Measurements from ENCODE around the gene LIPT1. TPM values are rescaled to one million over a fixed set of nuclear protein-coding genes. Genes with fewer than 3 reads are reported as not detected.
A peak's percentile ranks its signal among the peaks of the same experiment; 100 is the strongest.

Gene LIPT1
- total RNA-seq, 1 experiment from 2014 or later: 10.4 TPM

GRCh38 chr2:99181624-99182000, 26.8 kb downstream of the LIPT1 start:
- BruUV-seq (replicated peaks): no TSS peak
- no peak for DNase-seq
- Mint-ChIP-seq H3K27ac (ENCODE audit: unreplicated experiment) (peak overlapping the region; percentile 88), H3K4me3 (ENCODE audit: low read depth, unreplicated experiment) (peak overlapping the region; percentile 89), H3K9me3 (ENCODE audit: low read depth, unreplicated experiment) (no peaks in the 10 kb centered on the region), H3K36me3 (ENCODE audit: insufficient read depth, unreplicated experiment) (peaks cover 31% of the 10 kb centered on the region), H3K4me1 (ENCODE audit: low read depth, unreplicated experiment) (peaks cover 44% of the 10 kb centered on the region), H3K27me3 (ENCODE audit: unreplicated experiment) (no peaks in the 10 kb centered on the region)
- CTCF ChIA-PET: interaction anchor here (1.0 kb wide), 1 partner anchor 40 kb away, joined by 3 read pairs; the partner anchor contains the start of gene C2orf15
- intact Hi-C loops (cut with micrococcal nuclease; ENCODE audit: unreplicated experiment): loop anchor here (2.0 to 5.0 kb wide), 2 partner anchors 155 to 306 kb away; partner anchors contain the start of genes EIF5B and TXNDC9
- no peak for TF ChIP-seq CTCF (IDR thresholded peaks at IDR 0.05; ENCODE audit: unreplicated experiment)

DNA sequence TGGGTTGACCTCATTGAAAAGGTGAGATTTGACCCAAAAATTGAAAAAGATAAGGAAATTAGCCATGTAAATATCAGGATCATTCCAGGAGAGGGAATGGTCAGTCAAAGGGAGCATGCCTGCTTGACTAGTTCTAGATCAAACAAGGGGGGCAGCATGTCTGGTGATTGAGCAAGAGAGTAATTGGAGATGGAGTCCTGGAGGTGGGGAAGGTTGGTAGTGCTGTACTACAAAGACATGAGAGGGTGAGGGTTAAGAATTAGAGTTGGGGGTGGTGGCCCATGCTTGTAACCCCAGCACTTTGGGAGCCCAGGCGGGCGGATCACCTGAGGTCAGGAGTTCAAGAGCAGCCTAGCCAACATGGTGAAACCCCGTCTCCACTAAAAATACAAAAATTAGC, 28.3 kb downstream of the LIPT1 start:
- no peak for TF ChIP-seq CTCF (IDR thresholded peaks at IDR 0.05; ENCODE audit: unreplicated experiment)
- Mint-ChIP-seq H3K4me3 (ENCODE audit: low read depth, unreplicated experiment) (peak overlapping the region; percentile 89), H3K27me3 (ENCODE audit: unreplicated experiment) (no peaks in the 10 kb centered on the region), H3K27ac (ENCODE audit: unreplicated experiment) (peak overlapping the region; percentile 38), H3K36me3 (ENCODE audit: insufficient read depth, unreplicated experiment) (peaks cover 31% of the 10 kb centered on the region), H3K9me3 (ENCODE audit: low read depth, unreplicated experiment) (no peaks in the 10 kb centered on the region), H3K4me1 (ENCODE audit: low read depth, unreplicated experiment) (peaks cover 32% of the 10 kb centered on the region)
- intact Hi-C loops (cut with micrococcal nuclease; ENCODE audit: unreplicated experiment): loop anchor here (5.0 kb wide), 1 partner anchor 304 kb away; no protein-coding TSS in a partner anchor
- BruUV-seq (replicated peaks): no TSS peak
- DNase-seq: peak; percentile 57
- CTCF ChIA-PET: interaction anchor here (0.6 kb wide), 1 partner anchor 1216 kb away, joined by 4 read pairs; no protein-coding TSS in a partner anchor

DNA sequence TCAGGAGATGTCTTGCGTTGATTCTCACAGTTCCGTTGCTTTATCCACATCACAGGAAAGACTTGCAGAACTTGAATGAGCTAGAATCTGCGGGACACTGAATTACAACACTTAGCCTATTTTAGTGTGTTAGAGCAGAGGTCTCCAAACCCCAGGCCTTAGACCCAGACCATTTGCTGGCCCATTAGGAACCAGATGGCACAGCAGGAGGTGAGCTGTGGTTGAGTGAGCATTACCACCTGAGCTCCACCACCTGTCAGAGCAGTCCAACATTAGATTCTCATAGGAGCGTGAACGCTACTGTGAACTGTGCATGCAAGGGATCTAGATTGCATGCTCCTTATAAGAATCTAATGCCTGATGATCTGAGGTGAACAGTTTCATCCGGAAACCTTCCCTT, 30.0 kb downstream of the LIPT1 start:
- no peak for TF ChIP-seq CTCF (IDR thresholded peaks at IDR 0.05; ENCODE audit: unreplicated experiment)
- H3K9me3 Mint-ChIP-seq (ENCODE audit: low read depth, unreplicated experiment): no peaks in the 10 kb centered on the region
- no TSS peak for BruUV-seq (replicated peaks)
- H3K27me3 Mint-ChIP-seq (ENCODE audit: unreplicated experiment): no peaks in the 10 kb centered on the region
- H3K27ac Mint-ChIP-seq (ENCODE audit: unreplicated experiment): no peak overlapping the region
- intact Hi-C loops (cut with micrococcal nuclease; ENCODE audit: unreplicated experiment): loop anchor here (5.0 kb wide), 1 partner anchor 302 kb away; no protein-coding TSS in a partner anchor
- CTCF ChIA-PET: no interaction called here
- no peak for DNase-seq
- peaks cover 19% of the 10 kb centered on the region for H3K4me1 Mint-ChIP-seq (ENCODE audit: low read depth, unreplicated experiment)
- peaks cover 37% of the 10 kb centered on the region for H3K36me3 Mint-ChIP-seq (ENCODE audit: insufficient read depth, unreplicated experiment)
- H3K4me3 Mint-ChIP-seq (ENCODE audit: low read depth, unreplicated experiment): no peak overlapping the region

DNA sequence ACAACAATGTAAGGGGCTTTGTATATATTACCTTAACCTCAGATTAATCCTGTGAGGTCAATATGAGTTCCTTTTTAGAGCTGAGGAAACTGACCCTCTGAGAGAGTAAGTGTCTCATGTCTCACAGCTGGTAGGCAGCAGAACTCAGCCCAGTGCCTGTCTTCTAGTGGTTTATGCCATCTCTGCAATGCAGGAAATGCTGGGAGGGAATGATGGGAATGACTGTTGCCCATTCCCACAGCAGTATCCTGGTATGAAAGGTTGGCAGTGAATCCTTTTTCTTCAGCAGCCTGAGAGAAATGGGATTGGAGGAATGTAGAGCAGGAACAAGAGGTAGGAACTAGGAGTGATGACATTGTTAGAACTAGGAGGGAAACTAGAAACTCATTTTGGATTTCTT, 32.2 kb downstream of the LIPT1 start:
- no peak for TF ChIP-seq CTCF (IDR thresholded peaks at IDR 0.05; ENCODE audit: unreplicated experiment)
- Mint-ChIP-seq H3K27me3 (ENCODE audit: unreplicated experiment) (no peaks in the 10 kb centered on the region), H3K4me1 (ENCODE audit: low read depth, unreplicated experiment) (peaks cover 12% of the 10 kb centered on the region), H3K36me3 (ENCODE audit: insufficient read depth, unreplicated experiment) (peaks cover 21% of the 10 kb centered on the region), H3K27ac (ENCODE audit: unreplicated experiment) (no peak overlapping the region), H3K4me3 (ENCODE audit: low read depth, unreplicated experiment) (no peak overlapping the region), H3K9me3 (ENCODE audit: low read depth, unreplicated experiment) (no peaks in the 10 kb centered on the region)
- CTCF ChIA-PET: no interaction called here
- intact Hi-C loops (cut with micrococcal nuclease; ENCODE audit: unreplicated experiment): no loop called here
- no TSS peak for BruUV-seq (replicated peaks)
- no peak for DNase-seq
